Activated CD8-positive, alpha-beta memory T cell treated with anti-CD3 and anti-CD28 coated beads for 4 hours (primary cell): ENCODE data around the gene RLN3.
"Not testable (repeated sequence)": the region's sequence is repeated elsewhere in the genome, so short reads cannot be mapped to it uniquely, and the experiment has no call there.

Experiments used
- DNase-seq, 2 donors: peaks; one replicate each; pipeline ENCODE4 v3.0.0-alpha.2; 2020; ENCODE audit warnings: low read depth in 2 of 2

Gene RLN3

GRCh38 chr19:14021474-14021873 lies 6.5 kb upstream of the RLN3 start:
- DNase-seq: no peak

- no peak for DNase-seq
Measured at GRCh38 chr19:14022469-14022868, 5.5 kb upstream of the RLN3 start.

GRCh38 chr19:14023404-14024235 lies 4.3 kb upstream of the RLN3 start:
- no peak for DNase-seq

- DNase-seq: not testable (repeated sequence)
Measured at GRCh38 chr19:14026652-14027192, 1.2 kb upstream of the RLN3 start.

- no peak for DNase-seq
Measured at GRCh38 chr19:14028901-14029300, 953 bp downstream of the RLN3 start.

GRCh38 chr19:14030997-14031718 lies 3.2 kb downstream of the RLN3 start:
- peak in 1 of 2 donors; percentile 74 for DNase-seq

- peak; percentile 53 to 69 for DNase-seq
Measured at GRCh38 chr19:14031719-14032480, 4.0 kb downstream of the RLN3 start, which contains the start of gene IL27RA. Gene IL27RA, plus strand, starts transcription at chr19:14031762. Its CDS starts 111 bp downstream, at chr19:14031873.

GRCh38 chr19:14033946-14034345 lies 6.0 kb downstream of the RLN3 start:
- DNase-seq: no peak

- not testable (repeated sequence) for DNase-seq
Measured at GRCh38 chr19:14035159-14035558, 7.2 kb downstream of the RLN3 start.

- no peak for DNase-seq
Measured at GRCh38 chr19:14035706-14036105, 7.8 kb downstream of the RLN3 start.

GRCh38 chr19:14039181-14039580 lies 11.2 kb downstream of the RLN3 start:
- DNase-seq: no peak

GRCh38 chr19:14042659-14043608 lies 15.0 kb downstream of the RLN3 start:
- DNase-seq: not testable (repeated sequence)

GRCh38 chr19:14047866-14048265 lies 19.9 kb downstream of the RLN3 start:
- not testable (repeated sequence) for DNase-seq

GRCh38 chr19:14048443-14049153 lies 20.6 kb downstream of the RLN3 start:
- DNase-seq: peak; percentile 51 to 63

GRCh38 chr19:14050512-14050911 lies 22.6 kb downstream of the RLN3 start:
- no peak for DNase-seq

GRCh38 chr19:14050961-14051360 lies 23.0 kb downstream of the RLN3 start:
- not testable (repeated sequence) for DNase-seq

- DNase-seq: no peak
Measured at GRCh38 chr19:14051980-14052379, 24.0 kb downstream of the RLN3 start.

GRCh38 chr19:14052470-14052869 lies 24.5 kb downstream of the RLN3 start:
- no peak for DNase-seq

GRCh38 chr19:14053032-14053431 lies 25.1 kb downstream of the RLN3 start:
- no peak for DNase-seq

GRCh38 chr19:14053500-14053899 lies 25.6 kb downstream of the RLN3 start:
- DNase-seq: no peak
